ENCODE data around the gene ART4.

ART4 gene, protein sequence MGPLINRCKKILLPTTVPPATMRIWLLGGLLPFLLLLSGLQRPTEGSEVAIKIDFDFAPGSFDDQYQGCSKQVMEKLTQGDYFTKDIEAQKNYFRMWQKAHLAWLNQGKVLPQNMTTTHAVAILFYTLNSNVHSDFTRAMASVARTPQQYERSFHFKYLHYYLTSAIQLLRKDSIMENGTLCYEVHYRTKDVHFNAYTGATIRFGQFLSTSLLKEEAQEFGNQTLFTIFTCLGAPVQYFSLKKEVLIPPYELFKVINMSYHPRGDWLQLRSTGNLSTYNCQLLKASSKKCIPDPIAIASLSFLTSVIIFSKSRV

DNA sequence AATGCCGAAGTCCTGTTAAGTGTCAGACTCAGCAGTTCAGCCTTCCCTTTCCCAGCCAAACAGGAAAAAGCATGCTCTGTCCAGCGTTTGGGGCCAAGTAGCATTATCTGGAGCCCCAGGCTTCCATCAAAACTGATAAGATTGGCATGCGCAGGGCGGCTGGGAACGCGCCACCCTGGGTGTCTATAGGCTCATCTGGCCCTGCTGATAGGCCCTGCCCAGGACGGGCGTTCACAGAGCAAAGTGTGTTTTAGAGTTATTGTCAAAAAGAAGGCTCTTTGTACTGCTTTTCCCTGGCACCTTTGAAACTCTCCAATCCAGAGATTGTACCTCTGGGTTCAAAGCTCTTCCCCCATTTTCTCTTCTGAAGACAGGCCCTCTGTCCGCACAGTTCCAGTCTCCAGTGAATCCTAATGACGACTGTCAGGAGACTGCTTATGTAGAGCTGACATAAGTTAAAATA is at the start of gene ART4:
Gene ART4, minus strand, starts transcription at position 102 of the 463 bp plus-strand sequence. CDS start 413 bp downstream, outside the sequence.
- in situ Hi-C loops (cut with MboI; ENCODE audit: low sequenced_read_pairs): loop anchor here (10.0 kb wide), 1 partner anchor 161 kb away; no protein-coding TSS in a partner anchor

DNA sequence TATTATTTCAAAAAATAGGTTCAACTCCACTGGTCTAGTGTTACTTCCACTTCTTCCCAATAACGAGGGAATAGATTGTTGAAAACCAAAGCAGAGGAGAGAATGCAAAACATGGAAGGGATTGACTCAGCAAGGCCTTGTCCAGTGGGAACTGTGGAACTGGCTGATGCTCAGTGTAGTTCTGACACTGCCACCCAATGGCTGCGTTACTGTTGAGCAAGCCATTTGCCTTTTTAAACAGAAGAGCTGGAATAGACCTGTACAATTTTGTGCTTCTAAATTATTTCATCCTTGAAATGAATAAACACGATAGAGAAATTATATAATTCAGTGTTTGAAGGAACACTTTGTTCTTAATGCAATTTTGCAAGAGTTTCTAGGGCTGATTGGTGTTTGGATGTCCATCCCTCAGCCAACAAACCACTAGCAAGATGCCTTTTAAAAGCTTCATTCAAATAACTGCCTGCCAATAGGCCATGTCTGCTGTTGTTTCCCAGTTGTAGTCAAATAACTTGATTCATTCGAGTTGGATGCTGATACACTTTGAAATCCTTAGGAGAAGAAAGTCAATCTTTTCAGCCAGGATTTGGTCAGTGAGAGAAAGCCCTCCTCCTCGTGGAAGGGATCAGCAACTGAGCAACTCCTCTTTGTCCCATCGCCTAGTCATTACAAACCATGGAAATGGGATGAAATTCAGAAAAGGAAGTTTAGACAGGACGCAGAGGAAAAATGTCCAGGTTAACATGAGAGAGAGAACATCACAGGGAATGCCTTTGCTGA is 49.6 kb upstream of the ART4 start:
- in situ Hi-C loops (cut with MboI; ENCODE audit: low sequenced_read_pairs): no loop called here

DNA sequence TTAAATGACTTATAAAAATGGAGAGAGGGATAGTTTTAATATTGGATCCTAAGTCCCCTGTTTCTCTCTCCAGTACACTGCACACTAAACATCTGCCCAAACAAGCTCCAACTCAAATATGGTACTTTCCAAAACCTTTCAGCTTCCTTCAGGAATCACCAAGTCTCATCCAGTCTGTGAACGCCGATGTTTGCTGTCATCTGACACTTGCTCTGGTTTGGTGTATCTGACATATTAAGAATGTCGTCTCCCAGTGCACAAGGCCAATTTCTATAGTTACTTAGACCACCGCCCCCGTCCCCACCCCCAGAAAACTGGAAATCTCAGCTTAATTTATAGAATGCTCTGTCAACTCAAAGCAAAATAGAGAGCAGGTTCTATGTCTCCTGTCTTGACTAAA is 47.4 kb upstream of the ART4 start:
- in situ Hi-C loops (cut with MboI; ENCODE audit: low sequenced_read_pairs): no loop called here

DNA sequence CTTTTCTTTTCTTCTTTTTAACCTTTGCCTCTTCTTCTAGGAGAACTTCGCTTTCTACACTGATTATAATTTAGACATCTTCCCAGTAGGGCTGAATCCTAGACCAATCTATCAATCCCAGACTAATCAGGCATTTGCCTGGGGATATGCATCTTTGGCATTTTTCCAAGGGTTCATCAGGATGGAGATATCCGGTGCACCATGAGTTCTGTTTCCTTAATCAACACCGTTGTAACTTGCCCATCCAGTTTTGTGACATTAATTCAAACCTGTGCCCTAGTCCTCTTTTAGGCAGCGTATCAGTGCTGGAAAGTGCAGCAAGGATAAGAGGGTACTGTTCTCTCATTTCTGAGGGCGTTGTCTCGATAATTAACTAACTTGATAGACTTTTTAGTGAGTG is 42.9 kb upstream of the ART4 start:
- in situ Hi-C loops (cut with MboI; ENCODE audit: low sequenced_read_pairs): no loop called here

DNA sequence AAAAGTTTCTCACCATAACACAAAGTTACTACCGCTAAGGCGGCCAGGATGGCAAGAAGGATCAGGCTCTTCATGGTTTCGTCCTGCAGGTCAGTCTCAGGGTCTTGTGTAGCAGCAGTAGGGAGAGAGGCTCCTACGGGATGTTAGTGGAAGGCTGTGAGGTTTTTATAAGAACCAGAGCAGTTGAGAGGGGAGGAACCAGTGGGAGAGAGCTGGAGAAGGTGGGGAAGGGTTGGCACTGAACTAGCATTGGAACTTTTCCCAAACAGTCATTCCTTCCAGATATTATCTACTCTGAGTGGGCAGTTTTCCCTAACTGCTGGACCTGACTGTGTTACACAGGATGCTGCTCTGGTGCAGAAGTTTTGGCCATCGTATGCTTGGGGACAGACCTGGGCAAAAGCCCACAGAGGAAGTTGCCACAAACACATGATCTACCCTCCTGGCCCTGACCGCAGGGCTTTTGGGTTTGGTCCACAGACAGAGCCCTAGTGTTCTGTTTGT is 42.4 kb upstream of the ART4 start, which contains the start of gene MGP:
Gene MGP, minus strand, starts transcription at position 137 of the 504 bp plus-strand sequence. Its CDS starts 63 bp downstream, at position 74.
- in situ Hi-C loops (cut with MboI; ENCODE audit: low sequenced_read_pairs): no loop called here

DNA sequence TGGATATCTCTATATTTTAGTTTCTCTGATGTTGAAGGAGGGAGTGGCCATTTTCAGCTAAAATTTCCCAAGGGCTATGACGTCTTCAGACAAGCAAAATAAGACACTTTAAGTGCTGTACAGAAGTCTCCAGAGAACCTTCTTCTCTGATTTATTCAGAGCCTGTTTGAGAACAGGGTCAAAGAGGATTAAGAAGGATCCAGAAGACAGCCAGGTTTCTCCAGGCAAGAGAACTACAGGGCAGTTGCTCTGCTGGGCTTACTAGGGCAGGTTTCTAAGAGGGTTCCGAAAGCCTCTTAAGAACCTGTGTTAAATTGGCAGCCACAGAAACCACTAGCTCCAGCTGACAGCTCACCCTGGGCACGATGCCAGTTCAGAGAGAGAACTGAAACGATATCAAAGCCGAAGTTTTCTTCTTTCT is 41.1 kb upstream of the ART4 start:
- in situ Hi-C loops (cut with MboI; ENCODE audit: low sequenced_read_pairs): no loop called here

DNA sequence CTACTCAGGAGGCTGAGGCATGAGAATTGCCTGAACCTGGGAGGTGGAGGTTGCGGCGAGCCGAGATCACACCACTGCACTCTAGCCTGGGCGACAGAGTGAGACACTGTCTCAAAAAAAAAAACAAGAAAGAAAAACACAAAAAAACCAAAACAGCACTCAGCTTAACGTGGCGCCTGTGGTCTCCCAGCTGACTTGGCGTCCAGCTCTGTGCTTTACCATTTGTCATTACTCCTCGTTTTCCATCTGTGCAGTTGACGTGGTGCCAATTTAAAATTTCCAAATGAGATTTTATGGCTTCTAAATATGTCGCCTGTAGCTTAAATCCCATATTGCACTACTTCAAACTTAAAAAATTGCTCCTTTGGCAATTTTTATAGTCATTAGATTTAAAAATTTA is 40.4 kb upstream of the ART4 start:
- in situ Hi-C loops (cut with MboI; ENCODE audit: low sequenced_read_pairs): no loop called here

DNA sequence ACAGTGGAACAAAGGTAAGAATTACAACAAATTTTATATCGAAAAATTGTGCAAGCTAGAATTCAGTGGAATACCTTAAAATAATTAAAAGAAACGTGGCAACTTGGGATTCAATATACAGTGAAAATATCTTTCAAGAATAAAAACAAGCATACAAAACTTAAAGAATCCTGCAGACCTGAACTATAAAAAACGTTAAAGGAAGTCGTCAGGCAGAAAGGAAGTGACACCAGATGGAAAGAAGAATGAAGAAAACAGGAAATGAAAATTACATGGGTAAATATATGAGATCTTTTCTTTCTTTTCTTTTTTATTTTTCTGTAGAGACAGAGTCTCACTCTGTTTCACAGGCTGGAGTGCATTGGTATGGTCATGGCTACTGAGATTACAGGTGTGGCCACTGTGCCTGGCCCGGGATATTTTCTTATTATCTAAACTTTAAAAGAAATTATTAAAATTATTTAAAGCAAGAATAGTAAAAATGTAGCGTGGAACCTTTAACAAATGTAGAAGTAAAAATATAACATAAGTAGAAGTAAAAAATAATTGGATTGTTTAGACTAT is 37.6 kb upstream of the ART4 start:
- in situ Hi-C loops (cut with MboI; ENCODE audit: low sequenced_read_pairs): no loop called here

DNA sequence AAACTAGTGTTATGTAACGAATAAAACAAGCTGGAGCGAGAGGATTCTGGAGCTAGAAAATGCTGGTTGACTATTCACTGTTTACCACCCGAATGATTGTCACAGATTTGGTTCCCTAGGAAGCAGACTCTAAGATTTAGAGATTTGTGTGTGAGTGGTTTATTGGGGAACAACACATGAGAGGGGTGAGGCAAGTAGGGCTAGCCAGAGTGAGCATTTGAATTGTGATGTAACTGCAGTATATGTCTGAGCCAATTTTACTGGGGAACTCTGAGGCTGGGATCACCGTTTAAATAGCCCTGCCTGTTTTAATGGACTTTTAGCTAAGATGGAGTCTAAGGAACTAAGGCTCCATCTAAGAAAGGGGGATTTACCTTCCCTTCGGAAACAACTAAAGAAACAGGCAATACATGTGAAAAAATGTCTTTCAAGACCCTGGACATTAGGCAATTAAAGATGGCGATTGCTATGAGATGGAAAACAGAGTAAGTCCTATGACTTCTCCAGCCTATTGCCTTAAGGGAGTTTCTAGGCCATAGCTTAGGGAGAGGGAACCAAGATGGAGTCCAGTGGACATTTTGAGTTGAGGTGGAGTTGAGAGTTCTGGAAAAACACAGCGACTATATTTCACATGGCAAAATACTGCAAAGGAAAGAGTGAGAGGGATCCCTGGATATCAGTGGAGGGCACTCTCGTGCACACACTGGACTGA is 36.1 kb upstream of the ART4 start:
- in situ Hi-C loops (cut with MboI; ENCODE audit: low sequenced_read_pairs): no loop called here

DNA sequence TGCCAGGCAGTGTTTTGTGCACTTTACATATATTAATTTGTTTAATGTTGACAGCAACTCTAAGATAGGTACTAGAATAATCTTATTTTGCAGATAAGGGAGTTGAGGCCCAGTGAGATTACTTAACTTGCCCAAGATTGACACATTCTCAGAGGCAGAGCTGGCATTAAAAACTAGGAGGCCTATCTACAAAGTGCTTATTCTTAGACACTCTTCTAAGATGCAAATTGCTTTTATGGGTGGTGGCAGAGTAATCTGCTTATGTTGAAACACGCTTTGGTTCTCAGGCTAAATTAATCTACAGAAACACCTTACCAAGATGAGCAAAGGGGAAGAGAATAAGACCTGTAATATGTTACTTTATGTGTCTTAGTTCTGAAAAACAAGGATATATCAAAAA is 35.2 kb upstream of the ART4 start:
- in situ Hi-C loops (cut with MboI; ENCODE audit: low sequenced_read_pairs): no loop called here

DNA sequence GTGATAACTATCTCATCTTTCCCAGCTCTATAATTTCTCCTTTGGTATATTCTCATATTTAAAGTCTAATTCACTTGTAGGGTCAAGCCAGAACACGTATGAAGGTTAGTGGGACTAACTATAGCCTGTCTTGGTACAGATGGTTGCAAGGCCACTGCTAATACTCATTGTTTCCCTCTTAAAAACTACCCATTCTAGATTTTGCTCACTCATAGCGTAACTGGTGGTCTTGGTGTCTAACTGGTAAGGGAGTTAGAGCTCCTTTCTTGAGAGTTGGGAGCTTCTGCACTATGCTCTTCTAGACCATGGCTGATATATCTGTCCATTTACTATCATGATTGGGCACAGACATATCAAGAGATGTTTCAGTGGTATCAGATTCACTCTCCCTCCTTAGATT is 33.5 kb upstream of the ART4 start:
- in situ Hi-C loops (cut with MboI; ENCODE audit: low sequenced_read_pairs): no loop called here

DNA sequence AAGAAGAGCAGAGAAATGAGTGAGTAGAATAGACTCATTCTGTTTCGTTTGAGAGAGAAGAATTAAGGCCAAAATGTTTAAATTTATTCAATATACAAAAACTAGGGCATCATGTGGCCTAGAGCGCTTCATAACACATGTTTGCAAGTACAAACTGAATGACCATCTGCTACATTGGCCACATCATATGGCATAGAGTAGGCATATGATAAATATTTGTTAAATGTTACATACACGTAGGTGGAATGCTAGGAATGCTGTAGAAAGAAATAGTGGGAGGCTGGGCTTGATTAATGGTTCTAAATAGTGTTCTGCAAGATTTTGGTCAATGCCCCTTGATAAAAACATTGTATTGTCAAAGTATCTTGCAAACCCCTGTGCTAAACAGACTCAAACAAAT is 31.6 kb upstream of the ART4 start:
- in situ Hi-C loops (cut with MboI; ENCODE audit: low sequenced_read_pairs): no loop called here

DNA sequence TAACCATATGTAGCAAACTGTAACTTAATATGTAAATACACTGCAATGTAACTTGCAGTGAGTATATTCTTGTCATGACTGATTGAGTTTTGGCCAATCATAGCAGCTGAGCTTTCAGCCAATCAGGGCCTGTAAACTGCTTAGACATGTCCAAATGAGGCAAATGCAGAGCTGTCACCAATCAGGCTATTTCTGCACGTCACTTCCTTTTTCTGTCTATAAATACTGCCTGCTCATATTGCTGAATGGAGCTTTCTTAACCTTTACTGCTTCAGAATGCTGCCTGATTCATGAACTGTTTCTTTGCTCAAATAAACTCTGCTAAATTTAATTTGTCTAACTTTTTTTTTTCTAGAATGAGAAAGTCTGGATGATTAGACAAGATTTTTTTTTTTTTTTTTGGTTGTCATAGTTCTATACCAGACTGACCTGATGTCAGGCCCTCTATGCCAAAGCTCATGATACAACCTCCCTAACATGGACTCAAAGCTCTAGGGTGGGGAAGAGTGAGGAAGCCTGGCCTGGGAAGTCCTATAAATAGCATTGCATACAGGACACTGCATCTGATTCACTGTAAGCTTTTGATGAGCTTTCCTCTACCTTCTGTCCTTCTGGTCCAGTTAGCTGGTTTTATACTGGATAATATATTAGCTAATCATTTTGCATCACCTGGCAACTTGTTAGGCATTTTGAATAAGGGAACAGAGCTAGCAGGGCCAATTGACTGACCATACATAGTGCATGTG is 30.3 kb upstream of the ART4 start:
- in situ Hi-C loops (cut with MboI; ENCODE audit: low sequenced_read_pairs): no loop called here

DNA sequence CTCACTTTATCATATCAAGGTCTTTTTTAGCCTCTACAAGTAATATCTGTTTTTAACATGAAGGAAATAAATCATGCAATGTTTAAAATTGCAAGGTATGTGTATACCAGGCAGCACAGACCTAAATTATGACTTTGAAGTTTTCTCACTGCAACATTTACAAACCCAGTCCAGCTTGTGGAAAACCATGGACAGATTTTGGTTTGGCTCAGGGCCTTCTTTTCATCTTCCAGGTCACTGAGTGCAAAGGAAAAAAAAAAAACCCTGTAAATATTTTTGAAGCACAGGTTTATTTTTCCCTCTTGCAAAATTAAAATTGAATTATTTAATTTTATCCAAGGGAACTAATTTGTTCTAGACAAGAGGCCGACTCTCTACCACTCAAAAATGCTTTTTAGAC is 28.6 kb upstream of the ART4 start:
- in situ Hi-C loops (cut with MboI; ENCODE audit: low sequenced_read_pairs): no loop called here

DNA sequence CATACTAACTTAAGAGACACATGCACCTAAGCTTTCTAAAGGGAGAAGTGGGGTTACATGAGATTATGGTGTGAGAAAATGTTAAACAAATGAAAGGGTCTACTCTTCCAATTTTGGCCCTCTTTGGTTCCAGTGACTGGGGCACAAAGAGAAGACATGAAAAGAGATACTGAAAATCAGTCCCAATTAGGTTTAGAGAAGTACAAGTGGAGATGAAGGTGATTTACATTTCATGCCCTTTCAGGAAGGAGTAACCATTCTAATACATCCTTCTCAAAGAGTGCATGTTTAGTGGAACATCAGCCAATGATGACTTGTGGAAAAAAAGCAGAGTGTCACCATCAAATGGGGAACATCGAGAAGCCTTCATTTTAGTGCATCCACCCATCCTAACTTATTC is 27.9 kb upstream of the ART4 start:
- in situ Hi-C loops (cut with MboI; ENCODE audit: low sequenced_read_pairs): no loop called here

DNA sequence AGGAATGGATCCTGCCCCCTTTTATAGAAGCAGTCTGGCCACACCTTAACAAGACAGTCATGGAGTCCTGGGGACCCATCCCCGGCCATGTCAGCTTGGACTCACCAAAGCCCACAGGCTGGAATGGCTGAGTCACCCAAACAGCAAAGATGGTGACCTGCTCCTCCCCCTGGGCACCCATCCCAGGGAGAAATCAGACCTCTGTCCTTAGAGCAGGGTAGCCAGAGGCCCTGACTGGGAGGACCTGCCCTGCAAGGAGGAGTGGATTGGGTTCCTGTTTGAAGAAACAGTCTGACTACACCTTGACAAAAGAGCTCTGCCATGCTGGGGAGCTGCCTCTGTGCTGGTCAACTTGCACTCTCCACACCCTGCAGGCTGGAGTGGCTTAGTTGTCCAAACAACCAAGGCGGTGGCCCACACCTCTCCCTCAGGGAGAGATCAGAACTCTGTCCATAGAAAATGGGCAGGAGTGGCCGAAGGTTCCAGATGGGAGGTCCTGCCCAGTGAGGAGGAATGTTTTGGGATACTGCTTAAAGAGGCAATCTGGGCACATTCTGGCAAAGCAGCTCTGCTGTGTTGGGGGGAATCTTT is 25.7 kb upstream of the ART4 start:
- in situ Hi-C loops (cut with MboI; ENCODE audit: low sequenced_read_pairs): no loop called here

DNA sequence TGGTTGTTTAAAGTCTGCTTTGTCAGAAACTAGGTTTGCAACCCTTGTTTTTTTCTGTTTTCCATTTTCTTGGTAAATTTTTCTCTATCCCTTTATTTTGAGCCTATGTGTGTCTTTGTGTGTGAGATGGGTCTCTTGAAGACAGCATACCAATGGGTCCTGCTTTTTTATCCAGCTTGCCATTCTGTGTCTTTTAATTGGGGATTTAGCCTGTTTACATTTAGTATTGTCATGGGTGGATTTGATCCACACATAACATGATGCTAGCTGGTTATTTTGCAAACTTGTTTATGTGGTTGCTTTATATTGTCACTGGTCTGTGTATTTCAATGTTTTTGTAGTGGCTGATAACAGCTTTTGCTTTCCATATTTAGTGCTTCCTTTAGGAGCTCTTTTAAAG is 17.2 kb upstream of the ART4 start:
- in situ Hi-C loops (cut with MboI; ENCODE audit: low sequenced_read_pairs): no loop called here

DNA sequence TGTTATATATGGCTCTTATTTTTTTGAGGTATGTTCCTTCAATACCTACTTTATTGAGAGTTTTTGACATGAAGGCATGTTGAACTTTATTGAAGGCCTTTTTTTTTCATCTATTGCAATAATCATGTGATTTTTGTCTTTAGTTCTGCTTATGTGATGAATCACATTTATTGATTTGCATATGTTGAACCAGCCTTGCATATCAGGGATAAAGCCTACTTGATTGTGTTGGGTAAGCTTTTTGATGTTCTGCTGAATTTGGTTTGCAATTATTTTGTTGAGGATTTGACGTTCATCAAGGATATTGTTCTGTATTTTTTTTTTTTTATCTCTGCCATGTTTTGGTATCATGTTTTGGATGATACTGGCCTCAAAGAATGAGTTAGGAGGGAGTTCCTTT is 15.2 kb upstream of the ART4 start:
- in situ Hi-C loops (cut with MboI; ENCODE audit: low sequenced_read_pairs): no loop called here

DNA sequence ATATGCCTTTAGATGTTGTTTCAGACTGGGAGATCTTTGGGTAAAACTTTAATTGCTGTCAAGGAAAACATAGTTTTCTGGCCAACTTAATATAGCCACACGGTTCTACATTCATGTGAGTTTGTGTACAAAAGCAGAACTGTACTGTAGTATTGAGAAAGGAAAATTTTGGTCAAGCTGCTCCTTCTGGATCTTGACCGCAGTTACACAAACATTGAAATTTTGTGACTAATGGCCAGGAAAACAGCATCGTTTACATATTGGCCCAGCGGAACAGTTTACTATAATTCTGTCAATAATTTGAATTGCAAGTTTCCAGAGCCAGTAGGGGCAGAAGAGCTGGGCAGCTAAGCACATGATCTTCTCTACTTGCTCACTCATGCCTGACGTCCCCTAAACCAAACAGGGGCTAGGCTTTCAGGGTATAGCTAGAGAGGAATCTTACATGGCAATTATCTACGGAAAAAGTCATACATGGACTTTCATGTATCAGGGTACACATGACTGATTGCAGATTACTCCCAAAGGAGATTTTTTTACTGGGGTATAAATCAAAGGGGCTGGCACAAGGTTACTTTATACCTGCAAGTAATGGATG is 11.4 kb upstream of the ART4 start:
- in situ Hi-C loops (cut with MboI; ENCODE audit: low sequenced_read_pairs): no loop called here

DNA sequence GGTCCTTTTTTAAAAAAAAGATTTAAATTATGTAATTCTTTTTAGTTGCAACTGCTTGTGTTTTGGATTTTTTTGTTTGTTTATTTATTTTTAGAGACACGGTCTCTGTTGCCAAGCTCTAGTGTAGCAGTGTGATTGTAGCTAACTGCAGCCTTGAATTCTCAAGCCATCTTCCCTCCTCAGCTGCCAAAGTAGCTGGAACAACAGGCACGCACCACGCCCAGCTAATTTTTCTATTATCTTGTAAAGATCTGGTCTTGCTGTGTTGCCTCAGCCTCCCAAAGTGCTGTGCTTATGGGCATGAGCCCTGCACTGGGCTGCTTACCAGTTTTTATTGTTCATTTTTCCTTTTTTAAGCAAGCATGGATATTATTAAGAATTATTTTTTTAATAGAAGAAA is 10.6 kb upstream of the ART4 start:
- in situ Hi-C loops (cut with MboI; ENCODE audit: low sequenced_read_pairs): no loop called here

Measured in HL-60/S4 treated with phorbol 12-myristate 13-acetate at 8.2 ng/mL for 4 days and 3 days (cell line).